GM18517 (cell line): ENCODE results near the gene ZNF322.

ENCODE experiments used
- ATAC-seq: cut with Tn5 transposase; IDR thresholded peaks from one replicate; pipeline ENCODE4 v1.9.1; 2021; ENCODE audit warnings: mild to moderate bottlenecking, moderate library complexity; ENCODE audit not compliant: unreplicated experiment

The ZNF322 gene

GRCh38 chr6:26613689-26614683 is 45.6 kb downstream of the ZNF322 start:
- no peak for ATAC-seq

- ATAC-seq, result no peak
These were observed 46.3 kb downstream of the ZNF322 start for GRCh38 chr6:26613201-26613600.

GRCh38 chr6:26611599-26611998 is 47.9 kb downstream of the ZNF322 start:
- no peak for ATAC-seq

- no peak for ATAC-seq
These were observed 50.1 kb downstream of the ZNF322 start for GRCh38 chr6:26609463-26609862.

- ATAC-seq, result peak; percentile 80
These were observed 51.9 kb downstream of the ZNF322 start for GRCh38 chr6:26607434-26608230.

- ATAC-seq, result no peak
These were observed 54.7 kb downstream of the ZNF322 start for GRCh38 chr6:26604797-26605196.

- no peak for ATAC-seq
These were observed 55.5 kb downstream of the ZNF322 start for GRCh38 chr6:26604026-26604425.

GRCh38 chr6:26602262-26602661 is 57.3 kb downstream of the ZNF322 start:
- no peak for ATAC-seq

- no peak for ATAC-seq
These were observed 58.8 kb downstream of the ZNF322 start for GRCh38 chr6:26600759-26601158.

GRCh38 chr6:26599591-26599990 is 60.0 kb downstream of the ZNF322 start:
- ATAC-seq, result no peak

GRCh38 chr6:26599134-26599533 is 60.4 kb downstream of the ZNF322 start:
- no peak for ATAC-seq

- no peak for ATAC-seq
These were observed 61.3 kb downstream of the ZNF322 start for GRCh38 chr6:26598267-26598666.

- no peak for ATAC-seq
These were observed 61.7 kb downstream of the ZNF322 start for GRCh38 chr6:26597821-26598220.

GRCh38 chr6:26597389-26597766 is 62.2 kb downstream of the ZNF322 start:
- no peak for ATAC-seq

GRCh38 chr6:26596579-26597388 is 62.8 kb downstream of the ZNF322 start, which contains the start of gene ABT1:
TSS of gene ABT1 (plus strand) at chr6:26596953. CDS start at chr6:26596983, 30 bp downstream.
- peak; percentile 61 for ATAC-seq

- ATAC-seq, result peak; percentile 47
These were observed 63.8 kb downstream of the ZNF322 start for GRCh38 chr6:26595669-26596269.

GRCh38 chr6:26594730-26595632 is 64.6 kb downstream of the ZNF322 start:
- ATAC-seq, result no peak

- ATAC-seq, result no peak
These were observed 65.4 kb downstream of the ZNF322 start for GRCh38 chr6:26594131-26594498.
